GM21723 (cell line): Measurements from ENCODE around the gene NFIX.

Experiments used
- ATAC-seq: cut with Tn5 transposase; IDR thresholded peaks from one replicate; pipeline ENCODE4 v1.9.1; 2021; ENCODE audit warnings: mild to moderate bottlenecking, moderate library complexity; ENCODE audit not compliant: unreplicated experiment

The NFIX gene

GRCh38 chr19:12987190-12987589, 8.1 kb upstream of the NFIX start:
- ATAC-seq = no peak

- ATAC-seq = no peak
These were observed 7.5 kb upstream of the NFIX start for GRCh38 chr19:12987781-12988180.

GRCh38 chr19:12990431-12990830, 4.8 kb upstream of the NFIX start:
- ATAC-seq = no peak

GRCh38 chr19:12990853-12991252, 4.4 kb upstream of the NFIX start:
- ATAC-seq = no peak

- no peak for ATAC-seq
These were observed 4.0 kb upstream of the NFIX start for GRCh38 chr19:12991296-12991695.

GRCh38 chr19:12992729-12993128, 2.5 kb upstream of the NFIX start:
- ATAC-seq = no peak

GRCh38 chr19:12993562-12993961, 1.7 kb upstream of the NFIX start:
- ATAC-seq = no peak

- ATAC-seq = no peak
These were observed 526 bp downstream of the NFIX start for GRCh38 chr19:12995596-12996405.

GRCh38 chr19:12996406-12997094, 1.3 kb downstream of the NFIX start:
- ATAC-seq = no peak

GRCh38 chr19:12997179-12997966, 2.1 kb downstream of the NFIX start:
- no peak for ATAC-seq

GRCh38 chr19:12997967-12998940, 3.0 kb downstream of the NFIX start:
- no peak for ATAC-seq

GRCh38 chr19:13001166-13001501, 5.9 kb downstream of the NFIX start:
- no peak for ATAC-seq

- ATAC-seq = no peak
These were observed 6.4 kb downstream of the NFIX start for GRCh38 chr19:13001502-13002165.

- no peak for ATAC-seq
These were observed 7.1 kb downstream of the NFIX start for GRCh38 chr19:13002166-13002898.

- no peak for ATAC-seq
These were observed 7.8 kb downstream of the NFIX start for GRCh38 chr19:13003081-13003480.

GRCh38 chr19:13004273-13004672, 9.0 kb downstream of the NFIX start:
- no peak for ATAC-seq

GRCh38 chr19:13005253-13005652, 10.0 kb downstream of the NFIX start:
- ATAC-seq = no peak

- ATAC-seq = no peak
These were observed 10.6 kb downstream of the NFIX start for GRCh38 chr19:13005861-13006370.
